Frontal cortex (tissue), 4 donors: Measurements from ENCODE around the gene SVEP1. TPM values are rescaled to one million over a fixed set of nuclear protein-coding genes. Genes with fewer than 3 reads are reported as not detected.
"Not testable (repeated sequence)": the region's sequence is repeated elsewhere in the genome, so short reads cannot be mapped to it uniquely, and the experiment has no call there.

Experiments used
- DNase-seq, 2 donors: peaks; one replicate each; pipeline ENCODE4 v3.0.0; 2012; ENCODE audit warnings: low spot score in 2 of 2
- FAIRE-seq: peaks from 2 replicates; lab custom pipeline; 2012; peaks lifted over from hg19 to GRCh38; lab: Jason Lieb, UNC
- total RNA-seq: library from RNA; depleted of rRNA; stranded (reverse); fragments of >200 nt; gene quantifications from one replicate; pipeline ENCODE4 v1.2.3, GENCODE V29; 2014
- donor health status: control.
- donor health status: control.
- donor health status: control.

The SVEP1 gene
- total RNA-seq, 1 donor from 2014 or later = 8.6 TPM

GRCh38 chr9:110580850-110581249 lies 1.3 kb upstream of the SVEP1 start:
- FAIRE-seq (no peak), DNase-seq (no peak)

- DNase-seq (no peak), FAIRE-seq (no peak)
Measured at GRCh38 chr9:110579862-110580219, 300 bp upstream of the SVEP1 start.

- FAIRE-seq (no peak), DNase-seq (no peak)
Measured at GRCh38 chr9:110578575-110579033, 937 bp downstream of the SVEP1 start.

GRCh38 chr9:110575945-110576344 lies 3.6 kb downstream of the SVEP1 start:
- DNase-seq (no peak), FAIRE-seq (no peak)

GRCh38 chr9:110575169-110575568 lies 4.4 kb downstream of the SVEP1 start:
- FAIRE-seq = no peak
- DNase-seq = no peak

- FAIRE-seq (no peak), DNase-seq (no peak)
Measured at GRCh38 chr9:110573305-110573704, 6.2 kb downstream of the SVEP1 start.

- no peak for DNase-seq
- FAIRE-seq = no peak
Measured at GRCh38 chr9:110571801-110572483, 7.6 kb downstream of the SVEP1 start.

GRCh38 chr9:110566156-110566555 lies 13.4 kb downstream of the SVEP1 start:
- no peak for DNase-seq
- FAIRE-seq = no peak

- DNase-seq = no peak
- FAIRE-seq = no peak
Measured at GRCh38 chr9:110561826-110562225, 17.7 kb downstream of the SVEP1 start.

- FAIRE-seq = no peak
Measured at GRCh38 chr9:110559869-110560268, 19.7 kb downstream of the SVEP1 start.

GRCh38 chr9:110555551-110556331 lies 23.8 kb downstream of the SVEP1 start:
- DNase-seq = no peak
- FAIRE-seq = no peak

More at GRCh38 chr9:110559869-110560268, 19.7 kb downstream of the SVEP1 start:
- no peak for DNase-seq

GRCh38 chr9:110546411-110546871 lies 33.1 kb downstream of the SVEP1 start:
- FAIRE-seq (no peak), DNase-seq (no peak)

- DNase-seq (no peak), FAIRE-seq (no peak)
Measured at GRCh38 chr9:110545705-110546104, 33.8 kb downstream of the SVEP1 start.

- FAIRE-seq (no peak), DNase-seq (no peak)
Measured at GRCh38 chr9:110543631-110544051, 35.9 kb downstream of the SVEP1 start.

- no peak for DNase-seq
- FAIRE-seq = no peak
Measured at GRCh38 chr9:110541950-110542349, 37.6 kb downstream of the SVEP1 start.

- DNase-seq = no peak
- no peak for FAIRE-seq
Measured at GRCh38 chr9:110538647-110539041, 40.9 kb downstream of the SVEP1 start.

GRCh38 chr9:110537841-110538646 lies 41.5 kb downstream of the SVEP1 start:
- FAIRE-seq (no peak), DNase-seq (no peak)

GRCh38 chr9:110536822-110537221 lies 42.7 kb downstream of the SVEP1 start:
- DNase-seq (no peak), FAIRE-seq (no peak)

GRCh38 chr9:110534162-110534561 lies 45.4 kb downstream of the SVEP1 start:
- FAIRE-seq, DNase-seq: not testable (repeated sequence)

GRCh38 chr9:110532908-110533665 lies 46.5 kb downstream of the SVEP1 start:
- FAIRE-seq = no peak
- no peak for DNase-seq
